Activated CD4-positive, alpha-beta T cell treated with anti-CD3 and anti-CD28 coated beads, Interleukin-2, amount 50 U/mL, for 24 hours (primary cell): ENCODE data around the gene LRRC2.
"Not testable (repeated sequence)": the region's sequence is repeated elsewhere in the genome, so short reads cannot be mapped to it uniquely, and the experiment has no call there.

Experiments
- DNase-seq, 2 donors: peaks; one replicate each; pipeline ENCODE4 v3.0.0-alpha.2; 2020; ENCODE audit warnings: low read depth in 1 of 2, low spot score in 1 of 2

The LRRC2 gene

GRCh38 chr3:46566040-46566641 lies at the start of gene LRRC2:
LRRC2 (minus strand) TSS chr3:46566302; CDS start chr3:46551591, 14,711 bp downstream.
- no peak for DNase-seq

GRCh38 chr3:46615050-46615775 lies 49.1 kb upstream of the LRRC2 start:
- DNase-seq: no peak

GRCh38 chr3:46614431-46614830 lies 48.3 kb upstream of the LRRC2 start:
- no peak for DNase-seq

- no peak for DNase-seq
Observed at GRCh38 chr3:46613313-46614005, 47.4 kb upstream of the LRRC2 start.

GRCh38 chr3:46612324-46612723 lies 46.2 kb upstream of the LRRC2 start, which contains the start of gene FAM240A:
FAM240A (plus strand) TSS chr3:46612525; CDS start chr3:46612684, 159 bp downstream.
- no peak for DNase-seq

- DNase-seq: no peak
Observed at GRCh38 chr3:46609944-46610722, 44.0 kb upstream of the LRRC2 start.

- DNase-seq: no peak
Observed at GRCh38 chr3:46609212-46609721, 43.2 kb upstream of the LRRC2 start.

GRCh38 chr3:46607603-46608028 lies 41.5 kb upstream of the LRRC2 start:
- DNase-seq: no peak

GRCh38 chr3:46604127-46604526 lies 38.0 kb upstream of the LRRC2 start:
- DNase-seq: no peak

- DNase-seq: no peak
Observed at GRCh38 chr3:46603446-46604046, 37.4 kb upstream of the LRRC2 start.

- no peak for DNase-seq
Observed at GRCh38 chr3:46599590-46599989, 33.5 kb upstream of the LRRC2 start.

GRCh38 chr3:46595819-46596314 lies 29.8 kb upstream of the LRRC2 start:
- DNase-seq: no peak

GRCh38 chr3:46594723-46595122 lies 28.6 kb upstream of the LRRC2 start:
- no peak for DNase-seq

GRCh38 chr3:46593979-46594378 lies 27.9 kb upstream of the LRRC2 start:
- no peak for DNase-seq

- DNase-seq: no peak
Observed at GRCh38 chr3:46593274-46593862, 27.3 kb upstream of the LRRC2 start.

- not testable (repeated sequence) for DNase-seq
Observed at GRCh38 chr3:46587268-46587667, 21.2 kb upstream of the LRRC2 start.

- no peak for DNase-seq
Observed at GRCh38 chr3:46586738-46587246, 20.7 kb upstream of the LRRC2 start.

GRCh38 chr3:46585799-46586693 lies 19.9 kb upstream of the LRRC2 start:
- no peak for DNase-seq
